Fibroblast of skin of scalp (primary cell): ENCODE measurements around the gene LRRC15.

Experiments
- DNase-seq: peaks from one replicate; pipeline ENCODE4 v3.0.0-alpha.2; 2013

LRRC15 gene

GRCh38 chr3:194315088-194315964 is 54.2 kb downstream of the LRRC15 start:
- peak; percentile 80 for DNase-seq

- no peak for DNase-seq
Observed at GRCh38 chr3:194314388-194315068, 55.0 kb downstream of the LRRC15 start.

GRCh38 chr3:194313560-194314387 is 55.8 kb downstream of the LRRC15 start:
- DNase-seq, result no peak

DNA sequence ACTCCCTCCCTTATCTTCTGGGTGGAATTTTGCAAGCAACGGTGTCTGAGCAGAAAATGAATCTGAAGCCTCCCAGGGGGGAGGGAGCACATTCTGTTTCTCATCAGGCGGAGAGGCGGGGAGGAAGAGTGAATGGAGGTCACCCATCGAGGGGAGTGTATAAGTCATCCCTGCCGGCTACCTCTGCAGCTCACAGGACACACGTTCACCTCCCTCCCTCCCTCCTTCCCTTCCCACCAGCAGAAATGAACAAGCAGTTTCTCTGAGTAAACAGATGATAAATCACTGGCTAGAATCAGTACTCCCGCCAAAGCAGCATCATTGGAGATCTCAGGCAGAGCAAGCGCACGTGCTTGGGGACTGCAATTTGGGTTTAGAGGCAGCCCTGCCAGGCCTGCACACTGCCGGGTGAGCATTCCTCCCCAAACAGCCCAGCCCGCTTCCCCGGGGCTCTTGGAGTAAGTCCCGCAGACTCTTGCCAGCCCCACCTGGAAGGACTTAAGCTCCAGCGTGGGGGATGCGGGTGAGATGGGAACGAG is 56.7 kb downstream of the LRRC15 start:
- DNase-seq, result peak; percentile 45

DNA sequence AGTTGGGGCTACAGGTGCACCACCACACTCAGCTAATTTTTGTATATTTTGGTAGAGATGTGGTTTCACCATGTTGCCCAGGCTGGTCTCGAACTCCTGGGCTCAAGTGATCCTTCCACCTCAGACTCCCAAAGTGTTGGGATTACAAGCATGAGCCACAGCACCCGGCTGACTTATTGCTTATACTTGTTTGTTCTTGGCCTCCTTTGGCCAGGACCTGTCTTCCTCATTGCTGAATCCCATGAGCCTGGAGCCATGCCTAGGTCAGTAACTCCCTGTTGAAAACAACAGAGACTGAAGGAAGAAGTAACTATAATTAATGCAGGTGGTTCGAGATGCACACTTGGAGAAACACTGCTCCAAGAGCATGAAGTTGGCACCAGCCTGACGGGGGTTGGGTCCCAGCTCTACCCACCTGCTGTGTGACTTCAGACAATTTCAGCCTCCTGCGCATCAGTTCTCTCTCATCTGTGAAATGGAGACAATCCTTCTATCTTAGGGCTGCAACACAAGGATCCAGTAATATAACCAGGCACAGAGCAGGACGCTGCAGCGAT is 57.3 kb downstream of the LRRC15 start:
- no peak for DNase-seq

- no peak for DNase-seq
Observed at GRCh38 chr3:194311000-194311399, 58.5 kb downstream of the LRRC15 start.

- DNase-seq, result no peak
Observed at GRCh38 chr3:194310060-194310835, 59.3 kb downstream of the LRRC15 start.

GRCh38 chr3:194308601-194309449 is 60.7 kb downstream of the LRRC15 start:
- peak; percentile 53 for DNase-seq

- DNase-seq, result no peak
Observed at GRCh38 chr3:194307849-194308248, 61.7 kb downstream of the LRRC15 start.

DNA sequence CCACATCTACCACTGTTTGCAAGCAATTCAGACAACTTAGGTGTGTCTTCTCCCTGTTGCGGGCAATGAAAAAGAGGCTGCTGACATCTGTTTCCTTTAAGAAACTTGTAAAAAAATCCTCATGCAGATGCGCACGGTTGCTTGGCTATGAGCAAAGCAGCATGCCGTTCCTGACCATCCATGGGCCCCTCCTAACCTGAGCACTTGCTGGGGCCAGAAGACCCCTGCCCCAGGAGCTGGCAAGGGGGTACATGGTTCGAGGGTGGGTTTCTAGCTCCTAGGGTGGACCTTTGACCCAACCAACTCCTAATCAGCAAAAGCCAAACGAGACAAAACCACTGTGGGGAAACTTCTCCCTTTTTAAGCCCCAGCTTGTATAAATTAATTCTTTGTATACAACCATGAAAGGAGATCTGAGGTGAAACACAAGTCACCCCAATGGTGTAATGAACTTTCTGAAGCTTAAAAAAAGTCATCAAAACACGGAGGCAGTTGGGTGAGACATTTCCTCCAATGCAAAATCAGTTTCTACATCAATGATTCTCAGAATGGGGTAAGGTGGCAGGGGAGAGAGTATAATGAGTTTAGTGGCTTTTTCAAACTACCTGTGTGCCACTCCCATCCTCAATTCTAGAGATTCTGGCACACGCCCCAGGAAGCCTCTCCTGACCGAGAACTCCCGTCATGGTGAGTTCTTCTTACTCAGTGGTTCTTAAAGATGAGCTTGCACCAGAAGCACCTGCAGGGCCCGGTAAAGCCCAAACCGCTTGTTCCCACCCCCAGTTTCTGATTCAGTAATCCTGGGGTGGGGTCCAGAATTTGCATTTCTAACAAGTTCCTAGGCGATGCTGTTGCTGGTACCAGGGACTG is 62.5 kb downstream of the LRRC15 start:
- no peak for DNase-seq

GRCh38 chr3:194306109-194306686 is 63.3 kb downstream of the LRRC15 start:
- no peak for DNase-seq

GRCh38 chr3:194305356-194306108 is 64.0 kb downstream of the LRRC15 start:
- no peak for DNase-seq
